Measurements from ENCODE around the gene SNUPN.
"Not testable (repeated sequence)": the region's sequence is repeated elsewhere in the genome, so short reads cannot be mapped to it uniquely, and the experiment has no call there.

SNUPN gene

GRCh38 chr15:75653347-75653913 lies 27.9 kb upstream of the SNUPN start:
- no peak for DNase-seq

GRCh38 chr15:75651810-75652543 lies 26.5 kb upstream of the SNUPN start:
- no peak for DNase-seq

DNA sequence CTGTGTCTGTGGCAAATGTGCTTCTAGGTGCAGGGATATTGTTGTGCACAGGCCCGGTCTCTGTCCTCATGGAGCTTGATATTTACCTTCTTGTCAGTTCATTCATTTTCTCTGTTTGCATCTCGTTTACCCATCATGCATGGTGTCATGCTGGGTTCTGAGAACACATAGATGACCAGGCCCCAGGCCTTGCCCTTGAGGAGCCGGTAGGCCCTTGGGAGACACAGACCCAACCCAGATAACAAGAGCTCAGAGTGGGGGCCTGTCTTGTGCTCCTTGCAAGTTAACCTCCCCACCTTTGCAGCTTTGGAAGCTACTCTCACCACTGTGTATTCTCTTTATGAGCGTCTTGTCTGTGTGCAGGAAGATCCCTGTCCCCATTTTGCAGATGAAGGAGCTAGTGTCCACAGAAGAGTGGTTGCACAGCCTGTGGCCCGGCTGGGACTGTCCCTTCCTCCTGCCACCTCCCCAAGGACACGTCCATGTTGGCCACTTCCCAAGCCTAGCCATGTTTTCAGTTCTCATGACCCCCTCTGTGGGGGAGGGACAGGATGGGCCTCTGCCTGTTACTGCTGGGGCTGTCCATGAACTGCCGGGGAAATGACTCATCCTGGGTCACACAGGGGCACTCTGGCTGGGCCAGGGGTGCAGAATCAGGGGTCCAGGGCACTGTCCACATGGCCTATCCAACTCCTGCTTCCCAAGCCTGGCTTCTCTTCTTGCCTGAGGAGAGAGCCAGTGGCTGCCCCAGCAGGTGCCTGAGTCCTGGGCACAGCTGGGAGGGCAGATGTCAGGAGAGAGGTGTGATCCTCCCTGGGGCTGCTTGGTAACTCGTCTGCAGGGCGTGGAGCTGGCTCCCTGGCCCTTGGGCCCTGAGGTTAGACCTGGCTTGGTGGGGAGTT lies 25.6 kb upstream of the SNUPN start:
- DNase-seq: no peak

DNA sequence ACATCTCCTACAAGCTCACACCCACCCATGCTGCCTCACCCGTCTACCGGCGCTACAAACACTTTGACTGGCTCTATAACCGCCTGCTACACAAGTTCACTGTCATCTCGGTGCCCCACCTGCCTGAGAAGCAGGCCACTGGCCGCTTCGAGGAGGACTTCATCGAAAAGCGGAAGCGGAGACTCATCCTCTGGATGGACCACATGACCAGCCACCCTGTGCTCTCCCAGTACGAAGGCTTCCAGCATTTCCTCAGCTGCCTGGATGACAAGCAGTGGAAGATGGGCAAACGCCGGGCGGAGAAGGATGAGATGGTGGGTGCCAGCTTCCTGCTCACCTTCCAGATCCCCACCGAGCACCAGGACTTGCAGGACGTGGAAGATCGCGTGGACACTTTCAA lies 24.3 kb upstream of the SNUPN start:
- no peak for DNase-seq

- no peak for DNase-seq
Observed at GRCh38 chr15:75649045-75649761, 23.7 kb upstream of the SNUPN start.

GRCh38 chr15:75648156-75649000 lies 22.9 kb upstream of the SNUPN start:
- DNase-seq: no peak

DNA sequence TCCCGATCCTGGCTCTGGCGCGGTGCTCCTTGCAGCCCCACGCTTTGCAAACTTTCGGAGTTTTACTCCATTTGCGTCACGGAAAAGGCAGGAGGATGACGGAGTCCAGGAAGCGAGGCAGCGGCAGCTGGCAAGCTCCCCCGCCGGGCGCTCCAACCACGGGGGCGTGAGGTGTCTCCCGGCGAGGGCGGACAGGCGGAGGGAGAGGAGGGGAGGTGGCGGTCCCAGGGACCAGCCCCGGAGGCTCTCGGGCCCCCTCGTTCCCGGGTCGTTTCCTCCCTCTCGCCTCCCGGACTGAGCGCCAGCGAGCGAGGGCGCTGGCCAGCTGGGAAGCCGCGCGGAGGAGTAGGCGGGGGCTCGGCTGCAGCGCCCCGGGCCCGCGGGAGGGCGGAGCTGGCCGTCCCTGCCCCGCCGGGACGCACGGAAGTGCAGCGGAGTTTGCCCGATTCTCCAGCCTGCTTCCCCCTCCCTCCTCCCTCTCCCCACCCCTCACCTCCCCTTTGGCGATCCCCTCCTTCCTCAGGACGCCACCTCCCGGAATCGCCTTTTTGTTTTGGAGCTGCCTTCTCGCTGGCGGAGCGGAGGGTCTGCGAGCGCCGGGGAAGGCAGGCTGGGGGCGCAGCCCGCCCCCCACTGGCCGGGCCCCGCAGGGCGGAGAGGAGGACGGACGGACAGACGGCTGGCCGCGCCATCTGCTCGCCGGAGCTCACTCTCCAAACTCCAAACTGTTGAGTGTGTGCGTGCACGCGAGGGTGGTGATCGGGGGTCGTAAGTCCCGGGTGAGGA lies 22.0 kb upstream of the SNUPN start, which contains the start of gene SNX33:
Gene SNX33 (plus strand): TSS at position 543 of the 786 bp plus-strand sequence. CDS start 1,191 bp downstream, outside the sequence.
- DNase-seq: peak; percentile 31

DNA sequence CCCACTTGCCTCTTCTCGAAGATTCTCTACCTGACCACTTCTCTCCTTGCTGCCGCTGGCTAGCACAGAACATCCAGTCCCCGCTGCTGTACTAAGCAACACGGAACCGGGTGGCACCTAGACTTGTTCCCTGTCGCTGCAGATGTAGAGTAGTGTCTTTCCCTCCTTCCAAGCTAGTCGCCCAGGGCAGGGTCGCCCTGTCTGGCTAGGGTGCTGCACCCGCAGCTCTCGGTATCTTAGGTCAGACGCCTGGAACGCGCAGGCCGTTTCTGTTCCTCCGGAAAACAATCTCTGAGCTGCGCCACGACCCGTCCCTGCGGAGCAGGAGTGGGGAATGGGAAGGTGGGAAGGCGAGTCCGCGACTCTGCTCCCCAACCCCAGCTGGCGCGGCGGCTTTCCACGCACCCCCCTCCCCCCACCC lies 21.4 kb upstream of the SNUPN start:
- DNase-seq: no peak

GRCh38 chr15:75646112-75646943 lies 20.8 kb upstream of the SNUPN start:
- DNase-seq: no peak

DNA sequence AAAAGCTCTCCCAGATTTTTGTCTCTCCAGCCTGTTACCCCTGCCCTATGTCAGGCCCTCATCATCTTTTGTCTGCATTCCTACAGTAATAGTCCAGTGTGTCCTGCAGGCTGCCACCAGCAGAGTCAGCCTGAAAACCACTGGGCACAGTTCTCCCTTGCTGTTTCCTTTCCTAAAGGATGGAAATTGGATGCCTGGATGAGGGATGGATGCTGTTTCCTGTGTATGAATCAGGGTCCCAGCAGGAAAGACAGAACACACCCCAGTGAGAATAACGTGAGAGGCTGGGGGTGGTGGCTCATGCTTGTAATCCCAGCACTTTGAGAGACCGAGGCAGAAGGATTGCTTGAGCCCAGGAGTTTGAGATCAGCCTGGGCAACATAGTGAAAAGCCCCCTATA lies 18.9 kb upstream of the SNUPN start:
- no peak for DNase-seq

GRCh38 chr15:75641603-75642002 lies 16.1 kb upstream of the SNUPN start:
- no peak for DNase-seq

DNA sequence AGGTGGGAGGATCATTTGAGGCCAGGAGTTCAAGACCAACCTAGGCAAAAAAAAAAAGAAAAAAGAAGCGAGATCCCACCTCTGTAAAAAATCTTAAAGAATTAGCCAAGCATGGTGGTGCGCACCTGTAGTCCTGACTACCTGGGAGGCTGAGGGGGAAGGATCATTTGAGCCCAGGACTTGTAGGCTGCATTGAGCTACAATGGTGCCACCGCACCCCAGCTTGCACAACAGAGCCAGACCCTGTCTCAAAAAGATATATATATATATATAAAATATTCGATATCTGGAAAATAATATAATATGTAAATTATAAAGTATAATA lies 15.6 kb upstream of the SNUPN start:
- DNase-seq: no peak

- DNase-seq: peak; percentile 87
Observed at GRCh38 chr15:75640483-75641178, 15.1 kb upstream of the SNUPN start.

DNA sequence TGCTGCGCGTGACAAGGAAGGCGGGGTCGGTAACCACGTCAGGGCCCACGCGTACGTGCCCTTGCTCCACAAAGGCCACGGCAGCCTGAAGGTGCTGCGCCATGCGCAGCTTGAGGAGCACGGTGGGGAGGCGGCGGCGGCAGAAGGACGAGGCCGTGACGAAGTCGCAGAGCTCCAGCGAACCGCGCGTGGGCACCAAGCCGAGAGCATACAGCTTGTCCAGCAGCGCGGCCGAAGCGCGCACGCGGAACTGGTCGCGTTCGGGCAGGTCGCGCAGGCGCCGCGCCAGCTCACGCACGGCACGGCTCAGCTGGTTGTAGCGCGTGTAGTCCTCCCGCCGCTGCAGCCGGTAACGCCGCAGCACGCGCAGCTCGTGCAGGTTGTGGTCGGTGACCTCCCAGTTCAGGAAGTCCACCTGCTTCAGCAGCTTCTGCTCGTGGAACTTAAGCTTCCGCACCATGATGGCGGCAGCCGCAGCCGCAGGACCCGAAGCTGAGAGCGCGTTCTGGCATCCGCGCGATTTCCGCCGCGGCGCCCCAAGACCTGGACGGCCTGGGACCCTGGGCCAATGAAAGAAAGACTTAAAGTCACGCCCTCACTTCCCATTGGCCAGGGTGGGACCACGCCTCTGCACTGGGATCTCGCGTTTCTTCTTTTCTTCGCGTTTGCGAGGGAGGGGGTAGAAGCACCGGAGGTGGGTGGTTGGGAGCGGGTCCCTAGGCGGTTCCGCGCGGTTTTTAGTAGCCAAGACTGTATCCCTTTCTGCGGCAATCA lies 14.4 kb upstream of the SNUPN start, which contains the start of gene IMP3:
Gene IMP3 (minus strand): TSS at position 516 of the 774 bp plus-strand sequence. CDS start 56 bp downstream, at position 460.
- DNase-seq: peak; percentile 99

DNA sequence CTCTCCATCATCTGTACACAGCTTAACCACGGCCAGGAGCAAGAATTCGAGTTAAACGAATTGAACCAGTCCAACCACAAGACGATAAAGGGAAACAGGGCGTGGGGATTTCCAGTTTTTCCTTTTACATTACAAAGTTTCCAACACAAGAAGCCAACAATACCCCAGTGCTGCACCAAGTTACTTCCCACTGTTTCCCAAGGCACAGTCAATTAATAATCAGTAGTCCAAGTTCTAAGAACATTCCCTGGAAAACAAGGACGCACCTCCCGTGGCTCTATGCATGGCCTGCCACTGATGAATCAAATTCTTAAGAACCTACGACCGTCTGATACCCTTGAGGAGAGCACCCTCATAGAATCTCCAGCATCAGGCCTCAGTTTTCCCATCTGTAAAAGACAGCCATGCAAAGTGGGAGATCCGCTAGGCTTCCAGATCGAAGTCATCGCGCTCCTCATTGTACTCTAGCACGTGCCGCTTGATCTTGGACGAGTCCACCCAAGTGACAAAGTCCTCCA lies 13.7 kb upstream of the SNUPN start:
- DNase-seq: peak; percentile 47

- no peak for DNase-seq
Observed at GRCh38 chr15:75637245-75638009, 11.9 kb upstream of the SNUPN start.

- no peak for DNase-seq
Observed at GRCh38 chr15:75636026-75636425, 10.5 kb upstream of the SNUPN start.

- DNase-seq: not testable (repeated sequence)
Observed at GRCh38 chr15:75633922-75634321, 8.4 kb upstream of the SNUPN start.
